ENCODE measurements around the gene HOXA10. TPM values are rescaled to one million over a fixed set of nuclear protein-coding genes. Genes with fewer than 3 reads are reported as not detected.

Gene HOXA10
- total RNA-seq, 4 donors from 2014 or later, result 4.9 to 11.2 (median 6.7) TPM

- H3K4me3 ChIP-seq (ENCODE audit: low read depth, poor library complexity, severe bottlenecking), result no peak overlapping the region
- WGBS, 2 donors, result 86 to 90% methylated on average over 26 of the region's 26 CpGs
- TF ChIP-seq POLR2A (IDR thresholded peaks at IDR 0.05) (no peak), CTCF (IDR thresholded peaks at IDR 0.05) (no peak)
- intact Hi-C loops (cut with DNase I; ENCODE audit: low total_unique reads), result loop anchor here (5.0 kb wide), 1 partner anchor 1589 kb away; no protein-coding TSS in a partner anchor
- DNase-seq (ENCODE audit: low spot score in 2 of 2), result peak in 1 of 2 donors; percentile 79
Measured at GRCh38 chr7:27123477-27124053, 50.6 kb downstream of the HOXA10 start.

GRCh38 chr7:27123007-27123476, 51.1 kb downstream of the HOXA10 start:
- peak in 1 of 2 donors; percentile 52 for DNase-seq (ENCODE audit: low spot score in 2 of 2)

GRCh38 chr7:27122077-27122910, 51.8 kb downstream of the HOXA10 start:
- intact Hi-C loops (cut with DNase I; ENCODE audit: low total_unique reads), result loop anchor here (5.0 kb wide), 1 partner anchor 1590 kb away; no protein-coding TSS in a partner anchor
- no peak for TF ChIP-seq CTCF (IDR thresholded peaks at IDR 0.05)
- no peak for TF ChIP-seq POLR2A (IDR thresholded peaks at IDR 0.05)
- no peak overlapping the region for H3K4me3 ChIP-seq (ENCODE audit: low read depth, poor library complexity, severe bottlenecking)

More at GRCh38 chr7:27123007-27123476, 51.1 kb downstream of the HOXA10 start:
- no peak overlapping the region for H3K4me3 ChIP-seq (ENCODE audit: low read depth, poor library complexity, severe bottlenecking)
- intact Hi-C loops (cut with DNase I; ENCODE audit: low total_unique reads), result loop anchor here (5.0 kb wide), 1 partner anchor 1589 kb away; no protein-coding TSS in a partner anchor
- 68 to 82% methylated on average over 14 of the region's 14 CpGs for WGBS, 2 donors
- no peak for TF ChIP-seq POLR2A (IDR thresholded peaks at IDR 0.05)
- no peak for TF ChIP-seq CTCF (IDR thresholded peaks at IDR 0.05)

GRCh38 chr7:27121684-27122076, 52.4 kb downstream of the HOXA10 start:
- no peak for DNase-seq (ENCODE audit: low spot score in 2 of 2)
- WGBS, 2 donors, result 94 to 95% methylated on average over 7 of the region's 7 CpGs
- intact Hi-C loops (cut with DNase I; ENCODE audit: low total_unique reads), result loop anchor here (5.0 kb wide), 1 partner anchor 1591 kb away; no protein-coding TSS in a partner anchor
- TF ChIP-seq CTCF (IDR thresholded peaks at IDR 0.05) (no peak), POLR2A (IDR thresholded peaks at IDR 0.05) (no peak)
- H3K4me3 ChIP-seq (ENCODE audit: low read depth, poor library complexity, severe bottlenecking), result no peak overlapping the region

More at GRCh38 chr7:27122077-27122910, 51.8 kb downstream of the HOXA10 start:
- peak in 1 of 2 donors; percentile 78 for DNase-seq (ENCODE audit: low spot score in 2 of 2)
- WGBS, 2 donors, result 87 to 91% methylated on average over 42 of the region's 42 CpGs

MicroRNA genes within 50 kb of the gene (microRNA counts, 767-probe panel; counts per million panel counts)
- microRNA hsa-miR-196b-5p, result 0 to 358 counts per million in 2 donors

Small RNA genes lying within 50 kb of the gene (microRNA-seq; reads per million reads assigned to microRNA genes)
- gene MIR196B (ENCODE audit: borderline number of aligned reads in 1 of 2, borderline replicate concordance in 2 of 2), result 2,667 to 2,681 reads per million in 2 donors

Other genes with a start within 250 kb of the HOXA10 start
- gene HOXA1, start 78.3 kb downstream of the HOXA10 start, total RNA-seq, result 1 to 10 TPM in 2 of 4 donors, under 1 TPM in 2; 0.63 to 3.2 (median 1.9) TPM
- 1 to 10 TPM in 3 of 4 donors, under 1 TPM in 1; 0.39 to 2.5 (median 1.8) TPM for gene HOXA2, start 71.6 kb downstream of the HOXA10 start, total RNA-seq
- 1 to 10 TPM; 1.3 to 2.9 (median 2.0) TPM for gene HOXA4, start 43.6 kb downstream of the HOXA10 start, total RNA-seq
- 10 to 100 TPM in 1 of 4 donors, 1 to 10 TPM in 3; 5.1 to 15.1 (median 6.1) TPM for gene HOXA5, start 30.6 kb downstream of the HOXA10 start, total RNA-seq
- gene HOXA6, start 26.5 kb downstream of the HOXA10 start, total RNA-seq, result 10 to 100 TPM in 3 of 4 donors, 1 to 10 TPM in 1; 5.7 to 15.4 (median 12.4) TPM
- 10 to 100 TPM in 2 of 4 donors, 1 to 10 TPM in 2; 4.9 to 20.2 (median 13.2) TPM for gene HOXA3, start 21.7 kb downstream of the HOXA10 start, total RNA-seq
- 10 to 100 TPM; 10.0 to 26.1 (median 18.1) TPM for gene HOXA7, start 17.6 kb downstream of the HOXA10 start, total RNA-seq
- gene HOXA9, start 8.8 kb downstream of the HOXA10 start, total RNA-seq, result 10 to 100 TPM; 43.1 to 50.1 (median 46.9) TPM
- gene HOXA11, start 10.9 kb upstream of the HOXA10 start, total RNA-seq, result 1 to 10 TPM in 2 of 4 donors, under 1 TPM in 1, not detected in 1; 0.27 to 1.4 (median 1.0) TPM
- gene HOXA13, start 25.8 kb upstream of the HOXA10 start, total RNA-seq, result under 1 TPM; 0.11 to 0.54 (median 0.27) TPM
- gene EVX1, start 68.5 kb upstream of the HOXA10 start, total RNA-seq, result not detected